ENCODE results near the gene THSD4. TPM values are rescaled to one million over a fixed set of nuclear protein-coding genes. Genes with fewer than 3 reads are reported as not detected.

THSD4 gene
- total and polyA plus RNA-seq, 9 of the 15 experiments (the other 6 are each of a cell fraction or from before 2014, with no cell fraction given): 0.04 TPM; not detected in 5

DNA sequence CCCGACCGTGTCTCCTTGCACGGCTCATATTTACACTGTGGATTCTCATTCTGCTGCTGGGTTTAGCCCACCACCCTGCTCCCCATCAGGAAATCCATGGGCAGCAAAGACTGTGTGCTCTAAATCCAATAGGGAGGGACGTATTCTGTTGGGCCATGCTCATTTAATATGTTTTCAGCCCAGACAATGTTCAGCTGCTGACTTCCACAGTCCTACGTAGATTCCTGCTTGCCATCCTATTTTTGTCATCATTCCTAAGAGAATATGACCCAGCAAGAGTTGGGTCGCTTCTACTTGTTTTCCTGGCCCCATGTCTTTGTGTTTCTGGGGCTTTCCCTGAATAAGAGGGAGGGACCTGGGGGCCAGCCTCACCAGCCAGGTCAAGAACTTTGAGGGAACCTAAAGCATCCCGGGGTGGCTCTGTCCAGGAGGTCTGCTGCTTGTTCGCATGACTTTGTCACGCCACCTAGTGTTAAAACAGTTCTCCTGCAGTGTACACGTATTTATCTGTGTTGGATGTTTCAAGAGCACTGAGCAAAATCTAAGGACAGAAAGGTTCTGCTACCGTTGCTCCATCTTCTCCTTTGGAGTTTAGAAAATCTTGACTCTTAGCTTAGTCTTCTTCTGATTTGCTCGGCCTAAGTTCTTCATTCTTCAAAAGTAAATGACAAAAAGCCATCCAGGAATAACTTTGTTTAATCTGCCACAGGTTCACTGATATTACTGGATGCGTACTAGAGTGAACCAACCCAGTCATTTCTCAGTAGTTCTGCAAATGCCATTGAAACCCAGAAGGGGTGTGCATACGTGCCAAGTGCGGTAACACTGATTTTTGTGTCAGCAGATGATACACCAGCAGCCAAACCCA lies 615.2 kb downstream of the THSD4 start:
- Histone ChIP-seq H3K79me2 (ENCODE audit: control insufficient read depth, insufficient read depth, low read length) (no peaks in the 10 kb centered on the region), H3K9ac (ENCODE audit: insufficient read depth in 1 of 2, low read depth in 2 of 2, low read length in 2 of 2) (no peak overlapping the region), H2AFZ (ENCODE audit: low read depth, low read length) (no peak overlapping the region), H3K4me2 (ENCODE audit: insufficient read depth, low read length) (no peak overlapping the region), H3K27me3 (ENCODE audit: control insufficient read depth in 2 of 2, insufficient read depth in 2 of 2, low read length in 2 of 2) (no peaks in the 10 kb centered on the region), H3K27ac (ENCODE audit: extremely low read depth, low read depth, low read length) (no peak overlapping the region), H3K36me3 (ENCODE audit: control insufficient read depth, insufficient read depth, low read length) (no peaks in the 10 kb centered on the region), H3K4me3 (no peak overlapping the region), H4K20me1 (replicated peaks; ENCODE audit: control insufficient read depth, insufficient read depth, low read length) (no peaks in the 10 kb centered on the region; the same call in 1 of the 2 replicates), H3K4me1 (replicated peaks in 1 of 2; ENCODE audit: control insufficient read depth in 2 of 2, insufficient read depth in 2 of 2, low read length in 2 of 2) (no peaks in the 10 kb centered on the region), H3K9me1 (ENCODE audit: control insufficient read depth, insufficient read depth, low read length) (no peaks in the 10 kb centered on the region), H3K9me3 (replicated peaks; ENCODE audit: control insufficient read depth, insufficient read depth, low read depth, low read length) (no peaks in the 10 kb centered on the region)
- in situ Hi-C loops (cut with MboI) (loop anchor here (25.0 kb wide), 1 partner anchor 768 kb away; no protein-coding TSS in a partner anchor), intact Hi-C loops (cut with micrococcal nuclease) (loop anchor here (1.0 kb wide), 2 partner anchors 197 to 282 kb away; no protein-coding TSS in a partner anchor)
- ChIA-PET POLR2A (interaction anchor here (0.8 kb wide), 1 partner anchor 21 kb away, joined by 4 read pairs; no protein-coding TSS in a partner anchor), CTCF (ENCODE audit: low intra/inter-chr PET ratio) (interaction anchor here (0.9 kb wide), 1 partner anchor 198 kb away, joined by 4 read pairs; no protein-coding TSS in a partner anchor)
- BruUV-seq (replicated peaks): no TSS peak
- WGBS (ENCODE audit: insufficient coverage, low coverage, missing lambda C conversion rate): 1% methylated on average over 15 of the region's 15 CpGs
- ATAC-seq: peak; percentile 96
- peak; percentile 92 for FAIRE-seq
- DNase-seq (ENCODE audit: extremely low read depth in 1 of 4, low spot score in 3 of 4): peak; percentile 55 to 63 (median 60)
- TF ChIP-seq CREM (IDR thresholded peaks at IDR 0.05; ENCODE audit: low read depth): peak; percentile 39; the same call in 1 of the 2 replicates
- no peak for TF ChIP-seq ID3 (CRISPR knock-in tag; IDR thresholded peaks at IDR 0.05)
- TF ChIP-seq ID3 (tag; IDR thresholded peaks at IDR 0.05): no peak
- TF ChIP-seq PCBP1 (IDR thresholded peaks at IDR 0.05; ENCODE audit: low read depth, low read length, poor library complexity, severe bottlenecking): no peak
- TF ChIP-seq, protein P1, sequence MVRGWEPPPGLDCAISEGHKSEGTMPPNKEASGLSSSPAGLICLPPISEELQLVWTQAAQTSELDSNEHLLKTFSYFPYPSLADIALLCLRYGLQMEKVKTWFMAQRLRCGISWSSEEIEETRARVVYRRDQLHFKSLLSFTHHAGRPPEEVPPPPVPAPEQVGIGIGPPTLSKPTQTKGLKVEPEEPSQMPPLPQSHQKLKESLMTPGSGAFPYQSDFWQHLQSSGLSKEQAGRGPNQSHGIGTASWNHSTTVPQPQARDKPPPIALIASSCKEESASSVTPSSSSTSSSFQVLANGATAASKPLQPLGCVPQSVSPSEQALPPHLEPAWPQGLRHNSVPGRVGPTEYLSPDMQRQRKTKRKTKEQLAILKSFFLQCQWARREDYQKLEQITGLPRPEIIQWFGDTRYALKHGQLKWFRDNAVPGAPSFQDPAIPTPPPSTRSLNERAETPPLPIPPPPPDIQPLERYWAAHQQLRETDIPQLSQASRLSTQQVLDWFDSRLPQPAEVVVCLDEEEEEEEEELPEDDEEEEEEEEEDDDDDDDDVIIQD (CRISPR knock-in tag; IDR thresholded peaks at IDR 0.05): no peak
- TF ChIP-seq SMC3 (conservative IDR thresholded peaks at IDR 0.05; ENCODE audit: insufficient read depth, low read depth, low read length): peak; percentile 63
- TF ChIP-seq DEAF1 (CRISPR knock-in tag; IDR thresholded peaks at IDR 0.05): 0 out of 2 replicates have a peak, but pooled peaks have one; percentile 29
- TF ChIP-seq ATF6 (CRISPR knock-in tag; IDR thresholded peaks at IDR 0.05): no peak
- TF ChIP-seq ZNF79 (CRISPR knock-in tag; IDR thresholded peaks at IDR 0.05; ENCODE audit: low read depth): no peak
- TF ChIP-seq, protein P2, sequence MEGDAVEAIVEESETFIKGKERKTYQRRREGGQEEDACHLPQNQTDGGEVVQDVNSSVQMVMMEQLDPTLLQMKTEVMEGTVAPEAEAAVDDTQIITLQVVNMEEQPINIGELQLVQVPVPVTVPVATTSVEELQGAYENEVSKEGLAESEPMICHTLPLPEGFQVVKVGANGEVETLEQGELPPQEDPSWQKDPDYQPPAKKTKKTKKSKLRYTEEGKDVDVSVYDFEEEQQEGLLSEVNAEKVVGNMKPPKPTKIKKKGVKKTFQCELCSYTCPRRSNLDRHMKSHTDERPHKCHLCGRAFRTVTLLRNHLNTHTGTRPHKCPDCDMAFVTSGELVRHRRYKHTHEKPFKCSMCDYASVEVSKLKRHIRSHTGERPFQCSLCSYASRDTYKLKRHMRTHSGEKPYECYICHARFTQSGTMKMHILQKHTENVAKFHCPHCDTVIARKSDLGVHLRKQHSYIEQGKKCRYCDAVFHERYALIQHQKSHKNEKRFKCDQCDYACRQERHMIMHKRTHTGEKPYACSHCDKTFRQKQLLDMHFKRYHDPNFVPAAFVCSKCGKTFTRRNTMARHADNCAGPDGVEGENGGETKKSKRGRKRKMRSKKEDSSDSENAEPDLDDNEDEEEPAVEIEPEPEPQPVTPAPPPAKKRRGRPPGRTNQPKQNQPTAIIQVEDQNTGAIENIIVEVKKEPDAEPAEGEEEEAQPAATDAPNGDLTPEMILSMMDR (IDR thresholded peaks at IDR 0.05 in 2 of 3, conservative IDR thresholded peaks at IDR 0.05 in 1 of 3; ENCODE audit: insufficient read depth in 2 of 3, low read depth in 1 of 3, low read length in 3 of 3): peak; percentile 62 to 78 (median 78)
